Activated CD4-positive, CD25-positive, alpha-beta regulatory T cell treated with anti-CD3 and anti-CD28 coated beads, Interleukin-2, amount 50 U/mL, for 24 hours (primary cell): Measurements from ENCODE around the gene SMG6.
"Not testable (repeated sequence)": the region's sequence is repeated elsewhere in the genome, so short reads cannot be mapped to it uniquely, and the experiment has no call there.

ENCODE experiments used
- ATAC-seq, 2 donors: fragments of 150-1000 bp; cut with Tn5 transposase; one replicate each; pipeline ENCODE4 v1.10.0; 2021; ENCODE audit warnings: mild to moderate bottlenecking in 1 of 2, moderate library complexity in 1 of 2

SMG6 gene

DNA sequence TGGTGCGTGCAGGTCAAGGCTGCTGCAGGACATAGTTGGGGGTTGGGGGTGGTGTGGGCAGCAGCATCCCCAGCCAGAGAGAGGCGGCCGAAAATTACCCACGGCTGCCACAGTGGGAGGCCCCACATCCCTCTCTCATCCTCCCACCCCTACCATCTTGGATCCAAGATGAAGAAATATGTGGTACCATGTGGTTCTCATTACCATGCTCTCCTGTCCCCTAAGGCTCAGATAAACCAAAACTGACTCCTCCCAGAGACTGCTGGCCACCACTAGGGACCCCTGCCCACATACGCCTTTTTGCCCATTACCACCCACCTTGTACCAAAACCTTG lies 128.3 kb downstream of the SMG6 start:
- no peak for ATAC-seq

DNA sequence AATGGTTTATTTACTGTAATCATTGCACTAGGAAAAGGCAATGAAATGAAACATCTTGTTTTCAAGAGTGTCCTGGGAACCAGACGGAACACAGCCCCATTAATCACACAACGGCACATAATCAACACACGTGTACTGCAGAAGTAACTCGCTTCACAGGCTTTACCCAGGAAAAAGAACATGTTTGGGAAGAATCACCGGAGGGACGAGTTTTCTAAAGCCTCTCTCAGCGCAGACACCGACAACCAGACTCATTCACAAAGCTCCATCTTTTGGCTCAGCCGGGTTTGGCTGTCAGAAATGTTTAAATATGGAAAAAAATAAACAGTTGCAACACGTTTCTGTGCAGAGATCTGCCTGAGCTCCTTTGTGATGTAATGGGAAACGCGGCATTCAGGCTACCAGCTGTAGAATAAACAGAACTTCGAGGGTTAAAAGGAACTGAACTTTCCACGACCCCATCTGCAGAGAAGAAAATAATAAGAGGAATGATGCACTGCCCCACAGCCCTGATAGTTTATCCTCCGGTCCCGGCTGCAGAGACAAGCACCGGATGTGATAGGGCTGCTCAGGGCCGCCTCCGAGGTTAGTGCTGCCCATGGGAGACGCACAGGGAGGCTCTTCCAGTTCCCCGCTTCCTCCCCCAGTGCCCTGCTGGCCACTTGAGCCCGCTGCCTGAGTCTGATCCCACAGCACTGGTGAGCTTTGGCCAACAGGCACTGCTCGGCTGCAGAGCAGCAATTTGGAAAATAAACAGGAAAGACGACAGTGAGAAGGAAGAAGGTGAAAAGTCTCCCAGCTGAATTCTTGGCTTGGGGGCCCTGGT lies 128.9 kb downstream of the SMG6 start:
- no peak for ATAC-seq

DNA sequence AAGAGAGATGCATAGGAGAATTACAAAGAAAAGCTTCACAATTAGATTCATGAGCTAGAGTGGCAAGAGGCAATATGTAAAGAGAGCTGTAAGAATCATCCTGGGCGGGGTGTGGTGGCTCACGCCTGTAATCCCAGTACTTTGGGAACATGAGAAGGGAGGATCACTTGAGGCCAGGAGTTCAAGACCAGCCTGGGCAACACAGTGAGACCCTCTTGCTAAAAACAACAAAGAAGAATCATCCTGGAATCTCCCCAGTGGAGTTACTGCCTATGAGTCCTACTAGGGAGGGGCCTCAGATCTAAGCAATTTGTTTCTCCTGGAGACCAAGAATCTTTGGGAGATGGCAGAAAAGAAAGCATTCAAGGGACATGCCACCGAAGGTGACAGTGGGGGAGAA lies 129.6 kb downstream of the SMG6 start:
- ATAC-seq, result no peak

DNA sequence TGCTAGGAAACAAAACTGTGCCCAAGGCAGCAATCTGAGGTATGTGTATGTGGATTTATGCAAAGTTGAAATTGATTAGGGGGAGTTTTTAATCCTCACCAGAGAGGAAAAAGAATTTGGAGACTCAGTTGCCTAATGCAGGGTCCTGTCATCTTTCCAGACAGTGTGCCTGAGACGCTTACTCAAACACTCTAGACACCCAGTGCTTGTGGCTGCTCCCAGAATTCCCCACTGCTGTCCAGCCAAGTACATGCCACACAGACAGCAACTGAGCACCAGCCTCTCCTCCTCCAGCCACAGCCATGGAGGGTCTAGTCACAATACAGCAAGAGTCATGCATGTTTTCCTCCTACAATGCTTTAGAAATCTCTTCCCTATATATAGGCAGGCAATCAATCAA lies 130.6 kb downstream of the SMG6 start:
- ATAC-seq, result no peak

DNA sequence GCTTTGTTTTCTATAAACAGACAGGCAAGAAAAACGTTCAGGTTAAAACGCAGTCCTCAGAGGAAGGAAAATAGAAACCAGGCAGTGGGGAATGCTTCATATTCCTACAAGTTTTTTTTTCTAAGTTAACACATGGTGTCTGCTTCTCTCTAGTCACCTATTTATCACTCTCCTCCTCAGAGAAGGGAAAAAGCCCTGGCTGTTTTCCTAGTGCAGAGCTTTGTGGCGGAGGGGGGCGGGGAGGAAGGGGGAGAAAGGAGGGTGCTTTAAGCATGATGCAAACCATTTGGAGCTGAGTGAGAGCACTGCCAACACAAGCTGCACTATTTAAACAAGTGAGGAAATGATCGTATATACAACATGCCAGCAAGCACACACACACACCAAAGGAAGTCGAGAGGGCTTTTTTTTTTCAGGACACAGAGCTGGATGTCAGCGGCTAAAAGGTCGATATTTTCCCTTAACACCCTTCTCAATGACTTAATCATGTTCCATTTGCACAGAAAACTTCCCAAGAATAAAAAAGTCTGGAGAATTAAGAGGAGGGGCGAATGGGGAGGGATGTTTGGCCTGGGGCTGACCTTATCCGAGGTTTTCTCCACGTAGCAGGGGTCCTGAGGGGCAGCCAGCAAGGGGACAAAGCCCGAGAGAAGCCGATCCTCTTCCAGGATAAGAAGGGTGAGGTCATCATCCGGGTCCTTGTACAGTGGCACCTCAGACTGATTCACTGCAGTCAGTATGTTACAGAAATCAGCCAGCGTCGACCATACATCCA lies 131.3 kb downstream of the SMG6 start:
- ATAC-seq, result no peak

DNA sequence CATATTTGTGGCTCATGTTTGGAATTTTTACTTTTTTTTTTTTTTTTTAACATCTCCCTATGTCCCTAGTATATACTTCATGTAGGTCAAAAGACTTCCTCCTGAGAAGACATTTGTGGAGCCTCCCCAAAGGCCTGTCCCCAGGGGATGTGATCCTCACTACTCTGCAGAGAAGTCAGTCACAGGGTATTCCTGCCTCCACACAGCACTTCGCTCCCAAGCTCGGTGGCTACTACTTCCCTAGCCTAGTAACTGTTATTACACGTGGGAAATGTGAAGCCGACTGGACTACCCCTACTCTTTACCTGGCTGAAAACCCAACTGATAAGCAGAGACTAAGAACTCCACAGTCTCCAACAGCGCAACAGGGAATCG lies 131.9 kb downstream of the SMG6 start:
- ATAC-seq, result no peak

GRCh38 chr17:2170023-2170422 lies 133.6 kb downstream of the SMG6 start:
- ATAC-seq, result no peak

DNA sequence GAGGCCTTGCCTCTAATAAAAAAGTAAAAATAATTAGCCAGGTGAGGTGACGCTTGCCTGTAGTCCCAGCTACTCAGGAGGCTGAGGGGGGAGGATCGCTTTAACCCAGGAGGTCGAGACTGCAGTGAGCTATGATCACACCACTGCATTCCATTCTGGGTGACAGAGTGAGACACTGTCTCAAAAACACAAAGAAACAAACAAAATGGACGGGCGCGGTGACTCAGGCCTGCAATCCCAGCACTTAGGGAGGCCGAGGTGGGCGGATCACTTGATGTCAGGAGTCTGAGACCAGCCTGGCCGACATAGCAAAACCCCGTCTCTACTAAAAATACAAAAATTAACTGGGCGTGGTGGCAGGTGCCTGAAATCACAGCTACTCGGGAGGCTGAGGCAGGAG lies 137.9 kb downstream of the SMG6 start:
- ATAC-seq, result not testable (repeated sequence)

DNA sequence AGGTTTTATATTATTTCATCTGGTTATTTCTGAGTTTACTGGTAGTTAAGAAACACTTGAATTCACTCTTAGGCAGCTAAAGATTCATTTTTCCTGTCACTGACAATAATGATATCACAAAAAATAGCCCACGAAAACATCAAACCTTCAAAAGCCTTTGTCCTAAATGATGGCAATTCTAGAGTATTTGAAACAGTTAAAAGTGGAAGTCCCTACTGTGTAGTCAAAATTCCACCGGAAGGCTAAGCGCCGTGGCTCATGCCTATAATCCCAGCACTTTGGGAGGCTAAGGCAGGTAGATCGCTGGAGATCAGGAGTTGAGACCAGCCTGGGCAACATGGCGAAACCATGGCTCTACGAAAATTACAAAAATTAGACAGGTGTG lies 145.2 kb downstream of the SMG6 start:
- ATAC-seq, result no peak

DNA sequence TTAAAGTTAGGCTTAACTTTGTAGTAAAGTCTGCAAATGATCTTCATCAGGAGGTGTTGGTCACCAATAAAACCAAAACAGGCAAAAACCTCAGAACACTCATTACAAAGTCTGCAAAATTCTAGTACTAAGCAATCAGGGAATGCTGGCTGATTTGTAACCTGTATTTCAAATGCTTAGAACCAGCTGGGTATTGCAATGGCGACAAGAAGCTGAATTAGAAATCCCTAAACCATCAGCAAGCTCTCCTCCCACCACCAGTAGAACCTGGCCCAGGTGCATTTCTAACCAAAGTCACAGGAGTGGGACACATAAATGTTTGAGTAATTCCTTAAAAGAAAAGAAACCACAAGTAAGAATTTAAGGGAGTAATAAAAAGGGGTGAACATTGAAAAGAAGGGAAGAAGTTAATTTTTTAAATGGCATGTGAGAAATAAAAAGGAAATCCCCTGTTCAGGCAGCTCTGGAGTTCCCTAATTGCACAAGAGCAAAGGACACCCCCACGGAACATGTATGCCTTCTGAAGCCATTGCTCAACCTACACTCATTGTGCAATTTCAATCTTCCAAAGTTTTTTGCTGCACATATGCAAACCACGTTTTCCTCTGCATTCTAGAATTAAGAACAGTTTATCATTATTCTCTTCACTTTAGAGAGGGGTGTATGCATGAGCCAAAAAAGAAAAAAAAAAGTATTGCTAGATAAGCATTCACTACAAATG lies 145.8 kb downstream of the SMG6 start:
- no peak for ATAC-seq

GRCh38 chr17:2157081-2157480 lies 146.5 kb downstream of the SMG6 start:
- no peak for ATAC-seq

- no peak for ATAC-seq
Observed at GRCh38 chr17:2156666-2157065, 146.9 kb downstream of the SMG6 start.

GRCh38 chr17:2155573-2155972 lies 148.0 kb downstream of the SMG6 start:
- no peak for ATAC-seq

- no peak for ATAC-seq
Observed at GRCh38 chr17:2151358-2152033, 152.1 kb downstream of the SMG6 start.

DNA sequence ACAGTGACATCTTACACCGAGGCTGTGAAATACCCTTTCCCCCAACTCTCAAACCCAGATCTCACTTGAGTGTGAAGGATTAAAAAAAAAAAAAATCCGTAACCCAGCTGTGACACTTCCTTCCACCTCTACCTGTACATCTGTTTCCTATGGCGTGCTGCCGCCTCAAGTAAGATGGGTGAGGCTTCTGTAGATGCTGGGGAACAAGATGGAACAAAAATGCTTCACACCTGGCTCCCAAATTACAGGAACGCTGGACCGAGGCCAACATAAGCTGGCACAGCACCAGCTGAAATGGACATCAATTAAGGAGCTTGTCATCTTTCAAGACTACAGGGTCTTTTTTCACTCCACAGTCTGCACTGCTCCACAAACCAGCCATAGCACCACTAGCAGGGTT lies 152.8 kb downstream of the SMG6 start:
- ATAC-seq, result no peak

- ATAC-seq, result no peak
Observed at GRCh38 chr17:2149934-2150333, 153.7 kb downstream of the SMG6 start.

- no peak for ATAC-seq
Observed at GRCh38 chr17:2146132-2146871, 157.3 kb downstream of the SMG6 start.

GRCh38 chr17:2144701-2145100 lies 158.9 kb downstream of the SMG6 start:
- no peak for ATAC-seq

- ATAC-seq, result no peak
Observed at GRCh38 chr17:2143332-2143731, 160.3 kb downstream of the SMG6 start.

GRCh38 chr17:2142682-2143081 lies 160.9 kb downstream of the SMG6 start:
- not testable (repeated sequence) for ATAC-seq

GRCh38 chr17:2140683-2141082 lies 162.9 kb downstream of the SMG6 start:
- ATAC-seq, result no peak

GRCh38 chr17:2138761-2139160 lies 164.8 kb downstream of the SMG6 start:
- no peak for ATAC-seq
